Measurements from ENCODE around the gene ETV2.

DNA sequence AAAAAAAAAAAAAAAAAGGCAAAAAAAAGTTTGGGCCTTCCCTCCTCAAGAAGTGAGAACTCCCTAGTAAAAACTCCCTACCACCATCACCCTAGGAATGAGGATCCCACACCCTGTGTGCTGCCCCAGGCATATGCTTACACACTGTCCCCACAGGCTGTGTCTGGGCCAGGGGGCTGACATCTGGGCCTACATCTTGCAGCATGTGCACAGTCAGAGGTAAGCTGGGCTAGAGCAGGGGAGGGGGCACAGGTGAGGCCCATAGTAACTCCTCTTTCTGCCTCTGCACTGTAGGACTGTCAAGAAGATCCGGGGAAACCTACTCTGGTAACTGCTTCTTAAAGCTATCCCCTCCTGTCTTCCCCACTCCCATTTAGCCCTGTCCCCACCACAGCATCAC lies 28.0 kb upstream of the ETV2 start:
- TF ChIP-seq CTCF (IDR thresholded peaks at IDR 0.05), result no peak
- no peak for TF ChIP-seq POLR2A (IDR thresholded peaks at IDR 0.05)

All from upper lobe of left lung (tissue), 4 donors.